ENCODE results near the gene RB1.

Gene RB1

GRCh38 chr13:48303359-48304142 is at the start of gene RB1:
Gene RB1, plus strand, starts transcription at chr13:48303751. Its CDS starts 162 bp downstream, at chr13:48303913.
- DNase-seq, result no peak

- no peak for DNase-seq
Measured at GRCh38 chr13:48253849-48254248, 49.7 kb upstream of the RB1 start.

- no peak for DNase-seq
Measured at GRCh38 chr13:48255090-48255489, 48.5 kb upstream of the RB1 start.

GRCh38 chr13:48255954-48256353 is 47.6 kb upstream of the RB1 start:
- DNase-seq, result no peak

GRCh38 chr13:48258002-48258401 is 45.5 kb upstream of the RB1 start:
- DNase-seq, result no peak

- DNase-seq, result no peak
Measured at GRCh38 chr13:48258430-48258829, 45.1 kb upstream of the RB1 start.

GRCh38 chr13:48260970-48261369 is 42.6 kb upstream of the RB1 start:
- DNase-seq, result no peak

GRCh38 chr13:48263196-48263595 is 40.4 kb upstream of the RB1 start:
- DNase-seq, result no peak

GRCh38 chr13:48264058-48264457 is 39.5 kb upstream of the RB1 start:
- DNase-seq, result no peak

GRCh38 chr13:48265217-48265815 is 38.2 kb upstream of the RB1 start:
- DNase-seq, result no peak

GRCh38 chr13:48266150-48266549 is 37.4 kb upstream of the RB1 start:
- no peak for DNase-seq

GRCh38 chr13:48266701-48267639 is 36.6 kb upstream of the RB1 start:
- no peak for DNase-seq

GRCh38 chr13:48268019-48268418 is 35.5 kb upstream of the RB1 start:
- no peak for DNase-seq

- DNase-seq, result no peak
Measured at GRCh38 chr13:48273346-48273745, 30.2 kb upstream of the RB1 start.

GRCh38 chr13:48275507-48275906 is 28.0 kb upstream of the RB1 start:
- no peak for DNase-seq

- no peak for DNase-seq
Measured at GRCh38 chr13:48278806-48279205, 24.7 kb upstream of the RB1 start.

GRCh38 chr13:48281556-48281955 is 22.0 kb upstream of the RB1 start:
- no peak for DNase-seq

- DNase-seq, result no peak
Measured at GRCh38 chr13:48291730-48292129, 11.8 kb upstream of the RB1 start.

GRCh38 chr13:48292650-48293049 is 10.9 kb upstream of the RB1 start:
- DNase-seq, result no peak

GRCh38 chr13:48294653-48295052 is 8.9 kb upstream of the RB1 start:
- DNase-seq, result no peak

GRCh38 chr13:48295271-48295670 is 8.3 kb upstream of the RB1 start:
- DNase-seq, result no peak

GRCh38 chr13:48296528-48296927 is 7.0 kb upstream of the RB1 start:
- DNase-seq, result no peak

- no peak for DNase-seq
Measured at GRCh38 chr13:48297131-48297786, 6.3 kb upstream of the RB1 start.

Measured in NCI-H1436 treated with DMSO at 0.1 percent for 48 hours (cell line).